Adipocyte (in vitro differentiated cells): Measurements from ENCODE around the gene DBI.
A peak's percentile ranks its signal among the peaks of the same experiment; 100 is the strongest.
"Not testable (repeated sequence)": the region's sequence is repeated elsewhere in the genome, so short reads cannot be mapped to it uniquely, and the experiment has no call there.

Experiments used
- DNase-seq: peaks from one replicate; pipeline ENCODE4 v3.0.0-alpha.2; 2015; ENCODE audit warnings: low read depth
- H3K27me3 ChIP-seq: replicated peaks from 2 replicates; pipeline ENCODE4 v1.7.0; 2013; ENCODE audit warnings: mild to moderate bottlenecking, low read length, moderate library complexity; ENCODE audit not compliant: control insufficient read depth, insufficient read depth
- H3K36me3 ChIP-seq: 2 replicates; pipeline ENCODE4 v1.7.0; 2013; ENCODE audit warnings: low read length, mild to moderate bottlenecking, moderate library complexity; ENCODE audit not compliant: control insufficient read depth, insufficient read depth, severe bottlenecking
- H3K4me1 ChIP-seq: 2 replicates; pipeline ENCODE4 v1.7.0; 2013; ENCODE audit warnings: mild to moderate bottlenecking, low read length, moderate library complexity; ENCODE audit not compliant: control insufficient read depth, insufficient read depth
- H3K4me3 ChIP-seq: 2 replicates; pipeline ENCODE4 v1.7.0; 2013; ENCODE audit warnings: mild to moderate bottlenecking, low read length, moderate library complexity
- H3K9ac ChIP-seq: 2 replicates; pipeline ENCODE4 v1.7.0; 2013; ENCODE audit warnings: mild to moderate bottlenecking, low read length, moderate library complexity
- H3K9me3 ChIP-seq: 2 replicates; pipeline ENCODE4 v1.7.0; 2013; ENCODE audit warnings: mild to moderate bottlenecking, low read length, moderate library complexity; ENCODE audit not compliant: control insufficient read depth

DBI gene

GRCh38 chr2:119403618-119404017, 36.8 kb downstream of the DBI start:
- not testable (repeated sequence) for DNase-seq, H3K4me3 ChIP-seq, H3K9ac ChIP-seq, H3K36me3 ChIP-seq, H3K4me1 ChIP-seq, H3K9me3 ChIP-seq
- peaks cover 25% of the 10 kb centered on the region for H3K27me3 ChIP-seq

DNA sequence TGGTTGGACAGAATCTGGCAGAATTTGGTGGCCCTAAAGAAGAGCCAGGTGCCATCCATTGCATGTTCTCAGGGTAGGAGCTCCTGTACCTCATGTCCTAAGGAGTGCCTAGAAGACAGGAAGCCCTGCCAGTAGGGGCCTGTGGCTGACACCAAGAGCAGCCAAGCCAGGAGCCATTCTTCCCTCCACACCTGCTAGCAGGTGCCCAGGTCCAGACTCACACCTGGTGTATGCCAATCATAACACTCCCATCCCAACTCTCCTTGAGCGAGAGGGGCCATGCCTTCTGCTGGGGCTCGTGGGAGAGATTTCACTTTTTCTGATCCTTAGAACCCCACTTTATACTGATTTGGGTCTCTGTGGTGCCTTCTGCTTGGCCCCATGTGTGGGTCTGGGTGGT, 38.4 kb downstream of the DBI start:
- H3K4me3 ChIP-seq = no peak overlapping the region
- no peak overlapping the region for H3K9ac ChIP-seq
- H3K36me3 ChIP-seq = no peaks in the 10 kb centered on the region
- H3K27me3 ChIP-seq = peaks cover 18% of the 10 kb centered on the region
- DNase-seq = no peak
- H3K9me3 ChIP-seq = peaks cover 5% of the 10 kb centered on the region
- H3K4me1 ChIP-seq = peaks cover 9% of the 10 kb centered on the region

- peak; percentile 83 for DNase-seq
- no peak overlapping the region for H3K9ac ChIP-seq
- no peaks in the 10 kb centered on the region for H3K36me3 ChIP-seq
- H3K4me3 ChIP-seq = no peak overlapping the region
- H3K4me1 ChIP-seq = peaks cover 7% of the 10 kb centered on the region
- peaks cover 9% of the 10 kb centered on the region for H3K9me3 ChIP-seq
- peaks cover 25% of the 10 kb centered on the region for H3K27me3 ChIP-seq
Observed at GRCh38 chr2:119407430-119408220, 40.8 kb downstream of the DBI start.

DNA sequence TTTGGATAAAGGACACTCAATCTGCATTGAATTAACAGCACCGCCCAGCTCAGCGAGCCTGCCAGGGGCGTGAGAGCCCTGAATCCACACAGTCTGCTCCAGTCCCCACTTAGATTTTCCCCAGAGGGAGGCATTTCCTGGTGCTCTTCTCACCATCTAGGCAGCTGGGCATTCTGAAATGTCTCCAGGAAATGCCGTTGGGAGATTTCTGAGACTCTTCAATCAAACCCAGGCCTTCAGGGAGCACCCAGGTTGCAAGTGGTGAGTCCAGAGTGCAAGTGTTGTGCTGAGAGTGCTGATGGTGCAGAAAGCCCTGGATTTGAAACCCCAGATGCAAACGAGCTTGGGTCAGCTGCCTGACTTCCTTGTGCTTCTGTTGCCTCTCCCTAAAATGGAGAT, 41.4 kb downstream of the DBI start:
- Histone ChIP-seq H3K27me3 (peaks cover 25% of the 10 kb centered on the region), H3K36me3 (no peaks in the 10 kb centered on the region), H3K9ac (no peak overlapping the region), H3K4me3 (no peak overlapping the region), H3K9me3 (peaks cover 9% of the 10 kb centered on the region), H3K4me1 (peaks cover 1% of the 10 kb centered on the region)
- peak; percentile 35 for DNase-seq

DNA sequence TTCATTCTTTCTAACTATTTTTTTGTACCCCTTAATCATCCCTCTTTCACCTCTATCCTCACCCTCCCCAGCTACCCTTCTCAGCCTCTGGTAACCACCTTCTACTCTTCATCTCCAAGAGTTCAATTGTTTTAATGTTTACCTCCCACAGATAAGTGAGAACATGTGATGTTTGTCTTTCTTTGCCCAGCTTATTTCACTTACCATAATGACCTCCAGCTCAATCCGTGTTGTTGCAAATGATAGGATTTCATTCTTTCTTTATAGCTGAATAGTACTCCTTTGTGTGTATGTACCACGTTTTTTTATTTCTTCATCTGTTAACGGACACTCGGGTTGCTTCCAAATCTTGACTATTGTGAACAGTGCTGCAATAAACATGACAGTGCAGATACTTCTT, 42.7 kb downstream of the DBI start:
- Histone ChIP-seq H3K4me3 (no peak overlapping the region), H3K36me3 (no peaks in the 10 kb centered on the region)

GRCh38 chr2:119414894-119415293, 48.1 kb downstream of the DBI start:
- Histone ChIP-seq H3K27me3 (peaks cover 9% of the 10 kb centered on the region), H3K36me3 (no peaks in the 10 kb centered on the region), H3K9ac (no peak overlapping the region), H3K9me3 (peaks cover 17% of the 10 kb centered on the region), H3K4me1 (peaks cover 9% of the 10 kb centered on the region), H3K4me3 (no peak overlapping the region)
- DNase-seq = no peak

More for the DNA sequence above, 42.7 kb downstream of the DBI start:
- peaks cover 6% of the 10 kb centered on the region for H3K4me1 ChIP-seq
- H3K9me3 ChIP-seq = peaks cover 12% of the 10 kb centered on the region
- peaks cover 22% of the 10 kb centered on the region for H3K27me3 ChIP-seq
- H3K9ac ChIP-seq = no peak overlapping the region
- DNase-seq = no peak

GRCh38 chr2:119415630-119416029, 48.9 kb downstream of the DBI start:
- Histone ChIP-seq H3K4me1 (peaks cover 15% of the 10 kb centered on the region), H3K27me3 (peaks cover 9% of the 10 kb centered on the region), H3K36me3 (no peaks in the 10 kb centered on the region), H3K4me3 (no peak overlapping the region), H3K9me3 (peaks cover 17% of the 10 kb centered on the region), H3K9ac (no peak overlapping the region)
- DNase-seq = no peak

- no peak overlapping the region for H3K4me3 ChIP-seq
- DNase-seq = no peak
- peaks cover 19% of the 10 kb centered on the region for H3K4me1 ChIP-seq
- H3K9ac ChIP-seq = no peak overlapping the region
- peaks cover 21% of the 10 kb centered on the region for H3K9me3 ChIP-seq
- H3K27me3 ChIP-seq = peaks cover 4% of the 10 kb centered on the region
- H3K36me3 ChIP-seq = no peaks in the 10 kb centered on the region
Observed at GRCh38 chr2:119416299-119416923, 49.6 kb downstream of the DBI start.

DNA sequence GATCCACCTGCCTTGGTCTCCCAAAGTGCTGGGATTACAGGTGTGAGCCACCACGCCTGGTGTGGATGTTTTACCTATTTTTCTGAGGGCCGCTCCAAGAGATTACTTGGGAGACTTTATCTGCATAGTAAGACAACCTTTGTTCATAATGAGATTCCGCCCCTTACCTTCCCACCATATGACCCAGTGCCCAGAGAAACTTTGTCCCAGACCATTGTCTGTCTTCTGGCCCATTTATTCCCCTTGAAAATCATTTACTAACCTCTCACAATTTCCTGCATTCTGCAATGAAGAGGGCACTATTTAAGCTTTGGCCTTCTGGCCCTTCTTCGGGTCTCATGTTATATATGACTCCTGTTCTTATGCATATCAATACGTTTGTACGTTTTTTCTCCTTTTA, 51.1 kb downstream of the DBI start:
- Histone ChIP-seq H3K4me1 (peaks cover 19% of the 10 kb centered on the region), H3K27me3 (peaks cover 10% of the 10 kb centered on the region), H3K9me3 (peaks cover 33% of the 10 kb centered on the region), H3K9ac (no peak overlapping the region), H3K36me3 (no peaks in the 10 kb centered on the region), H3K4me3 (no peak overlapping the region)
- no peak for DNase-seq

GRCh38 chr2:119419065-119419464, 52.3 kb downstream of the DBI start:
- Histone ChIP-seq H3K4me1 (peaks cover 16% of the 10 kb centered on the region), H3K27me3 (peaks cover 10% of the 10 kb centered on the region), H3K9me3 (peaks cover 34% of the 10 kb centered on the region), H3K9ac (no peak overlapping the region), H3K4me3 (no peak overlapping the region), H3K36me3 (no peaks in the 10 kb centered on the region)
- DNase-seq = no peak

DNA sequence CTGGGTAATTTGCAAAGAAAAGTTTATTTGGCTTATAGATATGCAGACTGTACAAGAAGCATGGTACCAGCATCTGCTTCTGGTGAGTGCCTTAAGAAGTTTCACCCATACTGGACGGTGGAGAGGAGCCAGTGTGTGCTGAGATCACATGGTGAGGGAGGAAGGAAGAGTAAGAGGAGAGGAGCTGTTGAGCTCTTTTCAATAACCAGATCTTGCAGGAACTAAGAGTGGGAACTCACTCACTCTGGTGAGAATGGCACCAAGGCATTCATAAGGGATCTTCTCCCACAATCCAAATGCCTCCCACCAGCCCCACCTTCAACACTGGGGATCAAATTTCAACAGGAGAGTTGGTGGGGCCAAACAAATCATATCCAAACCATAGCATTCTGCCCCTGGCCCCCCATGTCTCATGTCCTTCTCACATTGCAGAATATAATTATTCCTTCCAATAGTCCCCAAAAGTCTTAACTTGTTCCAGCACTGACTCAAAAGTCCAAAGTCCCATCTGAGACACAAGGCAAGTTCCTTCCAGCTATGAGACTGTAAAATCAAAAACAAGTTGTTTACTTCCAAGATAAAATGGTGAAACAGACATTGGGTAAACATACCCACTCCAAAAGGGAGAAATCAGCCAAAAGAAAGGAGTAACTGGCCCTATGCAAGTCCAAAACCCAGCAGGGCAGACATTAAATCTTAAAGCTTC, 53.2 kb downstream of the DBI start:
- DNase-seq = no peak
- Histone ChIP-seq H3K27me3 (peaks cover 13% of the 10 kb centered on the region), H3K4me3 (no peak overlapping the region), H3K36me3 (no peaks in the 10 kb centered on the region), H3K4me1 (peaks cover 13% of the 10 kb centered on the region), H3K9me3 (peaks cover 26% of the 10 kb centered on the region), H3K9ac (no peak overlapping the region)
